Fibroblast of peridontal ligament (primary cell): ENCODE results near the gene FURIN.
"Not testable (repeated sequence)": the region's sequence is repeated elsewhere in the genome, so short reads cannot be mapped to it uniquely, and the experiment has no call there.

Source experiments
- DNase-seq: peaks from one replicate; pipeline ENCODE4 v3.0.0-alpha.2; 2010; ENCODE audit errors: extremely low read depth

Gene FURIN

GRCh38 chr15:90902040-90902839 lies 33.9 kb downstream of the FURIN start:
- peak; percentile 74 for DNase-seq

- peak; percentile 9 for DNase-seq
Observed at GRCh38 chr15:90902840-90903732, 34.7 kb downstream of the FURIN start, which contains the start of gene MAN2A2. MAN2A2 (plus strand) TSS chr15:90903302; CDS start chr15:90904208, 906 bp downstream.

GRCh38 chr15:90903733-90904536 lies 35.5 kb downstream of the FURIN start:
- no peak for DNase-seq

GRCh38 chr15:90904746-90905145 lies 36.4 kb downstream of the FURIN start:
- DNase-seq = no peak

GRCh38 chr15:90905306-90906180 lies 37.2 kb downstream of the FURIN start:
- DNase-seq = no peak

GRCh38 chr15:90906181-90906849 lies 37.9 kb downstream of the FURIN start:
- no peak for DNase-seq

- no peak for DNase-seq
Observed at GRCh38 chr15:90907051-90907660, 38.8 kb downstream of the FURIN start.

- DNase-seq = no peak
Observed at GRCh38 chr15:90907838-90908507, 39.6 kb downstream of the FURIN start.

GRCh38 chr15:90909449-90909848 lies 41.1 kb downstream of the FURIN start:
- not testable (repeated sequence) for DNase-seq

GRCh38 chr15:90909976-90910375 lies 41.6 kb downstream of the FURIN start:
- no peak for DNase-seq

- DNase-seq = no peak
Observed at GRCh38 chr15:90910441-90911301, 42.3 kb downstream of the FURIN start.

GRCh38 chr15:90911302-90911623 lies 42.9 kb downstream of the FURIN start:
- no peak for DNase-seq

- DNase-seq = no peak
Observed at GRCh38 chr15:90911906-90912769, 43.8 kb downstream of the FURIN start.

GRCh38 chr15:90912770-90913075 lies 44.3 kb downstream of the FURIN start:
- no peak for DNase-seq

GRCh38 chr15:90913398-90913944 lies 45.1 kb downstream of the FURIN start:
- no peak for DNase-seq

- no peak for DNase-seq
Observed at GRCh38 chr15:90914305-90915080, 46.1 kb downstream of the FURIN start.
